Hepatocyte (in vitro differentiated cells): ENCODE measurements around the gene PWWP2B. TPM values are rescaled to one million over a fixed set of nuclear protein-coding genes. Genes with fewer than 3 reads are reported as not detected.

Experiments
- DNase-seq: peaks from one replicate; pipeline ENCODE4 v3.0.0-alpha.2; 2016; ENCODE audit warnings: low spot score
- H2AFZ ChIP-seq: fragments of 200-600 bp; sonication (generic); 2 replicates; pipeline ENCODE4 v1.6.0; 2016; ENCODE audit warnings: antibody characterized with exemption, mild to moderate bottlenecking
- H3K27ac ChIP-seq: fragments of 200-600 bp; sonication (generic); 2 replicates; pipeline ENCODE4 v1.5.1; 2016; ENCODE audit warnings: mild to moderate bottlenecking
- H3K27me3 ChIP-seq: fragments of 200-600 bp; sonication (generic); 2 replicates; pipeline ENCODE4 v1.6.1; 2016
- H3K36me3 ChIP-seq: fragments of 200-600 bp; sonication (generic); replicated peaks from 2 replicates; pipeline ENCODE4 v1.5.1; 2016; ENCODE audit warnings: low read depth; ENCODE audit not compliant: insufficient read depth
- H3K4me1 ChIP-seq: fragments of 200-600 bp; sonication (generic); 2 replicates; pipeline ENCODE4 v1.5.1; 2016; ENCODE audit warnings: mild to moderate bottlenecking, moderate library complexity; ENCODE audit not compliant: insufficient read depth
- H3K4me2 ChIP-seq: fragments of 200-600 bp; sonication (generic); 2 replicates; pipeline ENCODE4 v1.6.0; 2016
- H3K4me3 ChIP-seq: fragments of 200-600 bp; sonication (generic); 2 replicates; pipeline ENCODE4 v1.5.1; 2016; ENCODE audit warnings: mild to moderate bottlenecking
- H3K79me2 ChIP-seq: fragments of 200-600 bp; sonication (generic); 2 replicates; pipeline ENCODE4 v1.6.0; 2017; ENCODE audit warnings: mild to moderate bottlenecking
- H3K9me2 ChIP-seq: fragments of 200-600 bp; sonication (generic); replicated peaks from 2 replicates; pipeline ENCODE4 v1.6.0; 2017; ENCODE audit warnings: mild to moderate bottlenecking; ENCODE audit not compliant: insufficient read depth
- H3K9me3 ChIP-seq: fragments of 200-600 bp; sonication (generic); 2 replicates; pipeline ENCODE4 v1.5.1; 2016; ENCODE audit warnings: low read depth, mild to moderate bottlenecking
- H4K20me1 ChIP-seq: fragments of 200-600 bp; sonication (generic); 2 replicates; pipeline ENCODE4 v1.6.0; 2016; ENCODE audit warnings: mild to moderate bottlenecking; ENCODE audit not compliant: insufficient read depth, poor library complexity, severe bottlenecking
- EZH2 ChIP-seq: fragments of 200-600 bp; sonication (generic); IDR thresholded peaks from 2 replicates; pipeline ENCODE4 v1.6.1; 2016; ENCODE audit warnings: antibody characterized with exemption, mild to moderate bottlenecking, borderline replicate concordance
- EZH2phosphoT487 ChIP-seq: fragments of 200-600 bp; sonication (generic); IDR thresholded peaks from one replicate; pipeline ENCODE4 v1.6.1; 2018; ENCODE audit warnings: antibody characterized with exemption, mild to moderate bottlenecking, low read depth, moderate library complexity; ENCODE audit not compliant: unreplicated experiment, severe bottlenecking
- WGBS: methylation state at CpG from one replicate; pipeline ENCODE4 v1.1.6; 2016; ENCODE audit warnings: low lambda C conversion rate; ENCODE audit errors: missing lambda C conversion rate; 5-methylcytosine and 5-hydroxymethylcytosine counted together
- polyA plus RNA-seq: library from polyadenylated mRNA; unstranded; fragments of >200 nt; fragmentation: Nextera tagmentation; extraction: Ambion mirVana; gene quantifications from 2 replicates; pipeline ENCODE4 v1.2.1, GENCODE V29; 2016
- total RNA-seq: library from RNA; depleted of rRNA; stranded (reverse); fragments of >200 nt; gene quantifications from 2 replicates; pipeline ENCODE4 v1.2.3, GENCODE V29; 2014
- TF ChIP-seq, protein P1 (sequence below): fragments of 200-600 bp; sonication (generic); IDR thresholded peaks from 2 replicates; pipeline ENCODE4 v1.5.1; 2016; ENCODE audit warnings: antibody characterized with exemption, mild to moderate bottlenecking; ENCODE audit not compliant: poor library complexity

The PWWP2B gene
- total and polyA plus RNA-seq, 2 experiments from 2014 or later: 10.7 to 18.0 TPM

DNA sequence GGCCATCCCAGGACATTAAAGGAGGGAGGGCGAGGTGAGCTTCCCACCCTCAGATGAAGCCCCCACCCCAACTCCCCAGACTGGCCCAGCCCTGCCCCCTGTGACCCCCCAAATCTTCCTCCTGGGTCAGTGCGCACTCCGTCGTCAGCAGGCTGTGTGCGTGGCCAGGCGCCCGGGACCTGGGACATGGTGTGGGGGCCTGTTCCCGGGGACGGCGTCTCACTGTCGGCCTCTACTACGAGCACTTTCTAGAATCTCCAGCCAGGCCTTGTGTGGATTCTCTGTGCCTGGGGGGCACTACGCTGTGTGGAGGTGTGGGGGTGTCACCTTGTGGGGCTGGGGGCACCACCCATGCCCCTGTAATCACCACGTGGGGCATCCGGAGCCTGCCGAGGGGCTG is 9.8 kb downstream of the PWWP2B start:
- H3K4me1 ChIP-seq: peaks cover 39% of the 10 kb centered on the region
- peaks cover 82% of the 10 kb centered on the region for H3K79me2 ChIP-seq
- H3K9me3 ChIP-seq: no peaks in the 10 kb centered on the region
- no peak for TF ChIP-seq EZH2
- TF ChIP-seq, protein P1, sequence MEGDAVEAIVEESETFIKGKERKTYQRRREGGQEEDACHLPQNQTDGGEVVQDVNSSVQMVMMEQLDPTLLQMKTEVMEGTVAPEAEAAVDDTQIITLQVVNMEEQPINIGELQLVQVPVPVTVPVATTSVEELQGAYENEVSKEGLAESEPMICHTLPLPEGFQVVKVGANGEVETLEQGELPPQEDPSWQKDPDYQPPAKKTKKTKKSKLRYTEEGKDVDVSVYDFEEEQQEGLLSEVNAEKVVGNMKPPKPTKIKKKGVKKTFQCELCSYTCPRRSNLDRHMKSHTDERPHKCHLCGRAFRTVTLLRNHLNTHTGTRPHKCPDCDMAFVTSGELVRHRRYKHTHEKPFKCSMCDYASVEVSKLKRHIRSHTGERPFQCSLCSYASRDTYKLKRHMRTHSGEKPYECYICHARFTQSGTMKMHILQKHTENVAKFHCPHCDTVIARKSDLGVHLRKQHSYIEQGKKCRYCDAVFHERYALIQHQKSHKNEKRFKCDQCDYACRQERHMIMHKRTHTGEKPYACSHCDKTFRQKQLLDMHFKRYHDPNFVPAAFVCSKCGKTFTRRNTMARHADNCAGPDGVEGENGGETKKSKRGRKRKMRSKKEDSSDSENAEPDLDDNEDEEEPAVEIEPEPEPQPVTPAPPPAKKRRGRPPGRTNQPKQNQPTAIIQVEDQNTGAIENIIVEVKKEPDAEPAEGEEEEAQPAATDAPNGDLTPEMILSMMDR: no peak
- TF ChIP-seq EZH2phosphoT487: no peak
- no peak overlapping the region for H2AFZ ChIP-seq
- H3K36me3 ChIP-seq: no peaks in the 10 kb centered on the region
- H3K4me2 ChIP-seq: peak overlapping the region; percentile 78
- WGBS: 95% methylated on average over 12 of the region's 16 CpGs
- no peak for DNase-seq
- H4K20me1 ChIP-seq: no peaks in the 10 kb centered on the region
- H3K27ac ChIP-seq: peak overlapping the region; percentile 98
- H3K4me3 ChIP-seq: no peak overlapping the region
- no peaks in the 10 kb centered on the region for H3K27me3 ChIP-seq
- H3K9me2 ChIP-seq: no peaks in the 10 kb centered on the region

DNA sequence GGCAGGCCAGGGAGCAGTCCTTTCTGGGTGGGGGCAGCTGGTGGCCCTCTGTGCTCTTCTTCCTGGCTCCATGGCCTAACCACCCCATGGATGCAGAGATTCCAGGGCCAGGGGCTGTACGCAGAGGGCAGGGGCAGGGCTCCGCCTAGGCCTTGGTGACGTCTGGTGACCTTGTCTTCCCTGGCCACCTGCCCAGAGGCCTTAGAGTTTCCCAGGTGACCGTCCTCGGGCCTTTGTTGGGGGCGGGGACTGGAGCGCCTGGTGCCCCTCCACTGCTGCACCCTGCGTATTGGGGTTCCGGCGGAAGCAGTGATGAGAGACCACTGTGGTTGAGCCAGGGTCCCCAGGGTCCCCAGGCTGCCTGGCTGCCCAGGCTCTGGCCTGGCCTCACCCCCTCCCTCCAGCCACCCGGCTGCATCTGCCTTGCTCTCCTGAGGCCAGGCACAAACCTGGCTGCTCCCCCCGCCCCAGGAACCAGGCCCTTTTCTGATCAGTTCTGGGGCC is 10.3 kb downstream of the PWWP2B start:
- H2AFZ ChIP-seq: no peak overlapping the region
- peaks cover 79% of the 10 kb centered on the region for H3K79me2 ChIP-seq
- H3K27me3 ChIP-seq: no peaks in the 10 kb centered on the region
- DNase-seq: peak; percentile 68
- TF ChIP-seq, protein P1: no peak
- TF ChIP-seq EZH2phosphoT487: no peak
- TF ChIP-seq EZH2: no peak
- peaks cover 44% of the 10 kb centered on the region for H3K4me1 ChIP-seq
- no peak overlapping the region for H3K4me3 ChIP-seq
- H3K9me2 ChIP-seq: no peaks in the 10 kb centered on the region
- no peaks in the 10 kb centered on the region for H3K9me3 ChIP-seq
- 79% methylated on average over 12 of the region's 12 CpGs for WGBS
- no peaks in the 10 kb centered on the region for H4K20me1 ChIP-seq
- no peaks in the 10 kb centered on the region for H3K36me3 ChIP-seq
- peak overlapping the region; percentile 98 for H3K27ac ChIP-seq
- H3K4me2 ChIP-seq: peak overlapping the region; percentile 78

- H2AFZ ChIP-seq: no peak overlapping the region
- peak overlapping the region; percentile 98 for H3K27ac ChIP-seq
- TF ChIP-seq, protein P1: no peak
- no peak for TF ChIP-seq EZH2
- no peak for TF ChIP-seq EZH2phosphoT487
- H3K36me3 ChIP-seq: no peaks in the 10 kb centered on the region
- peaks cover 50% of the 10 kb centered on the region for H3K4me1 ChIP-seq
- no peaks in the 10 kb centered on the region for H3K27me3 ChIP-seq
- no peaks in the 10 kb centered on the region for H4K20me1 ChIP-seq
- WGBS: 29% methylated on average over 16 of the region's 17 CpGs
- H3K9me2 ChIP-seq: no peaks in the 10 kb centered on the region
- peak overlapping the region; percentile 78 for H3K4me2 ChIP-seq
- peak; percentile 91 for DNase-seq
- peaks cover 79% of the 10 kb centered on the region for H3K79me2 ChIP-seq
- H3K9me3 ChIP-seq: no peaks in the 10 kb centered on the region
- H3K4me3 ChIP-seq: no peak overlapping the region
Measured at GRCh38 chr10:132407846-132408278, 10.9 kb downstream of the PWWP2B start.
